DOHH2 (cell line): Measurements from ENCODE around the gene RASA2.

Experiments
- CTCF ChIP-seq: fragments of 200-600 bp; sonication (generic); IDR thresholded peaks from one replicate; pipeline ENCODE4 v1.5.1; 2014; ENCODE audit warnings: antibody characterized with exemption, mild to moderate bottlenecking, low read depth, low read length; ENCODE audit not compliant: poor library complexity, severe bottlenecking
- EZH2phosphoT487 ChIP-seq: fragments of 200-600 bp; sonication (generic); IDR thresholded peaks from 2 replicates; pipeline ENCODE4 v1.6.1; 2017; ENCODE audit warnings: borderline replicate concordance, mild to moderate bottlenecking, antibody characterized with exemption, low read length, moderate library complexity, mixed read lengths

- TF ChIP-seq CTCF (no peak), EZH2phosphoT487 (no peak)
Measured at GRCh38 chr3:141546586-141546985, 59.8 kb downstream of the RASA2 start.
